ENCODE data around the gene LNX1.

The LNX1 gene

DNA sequence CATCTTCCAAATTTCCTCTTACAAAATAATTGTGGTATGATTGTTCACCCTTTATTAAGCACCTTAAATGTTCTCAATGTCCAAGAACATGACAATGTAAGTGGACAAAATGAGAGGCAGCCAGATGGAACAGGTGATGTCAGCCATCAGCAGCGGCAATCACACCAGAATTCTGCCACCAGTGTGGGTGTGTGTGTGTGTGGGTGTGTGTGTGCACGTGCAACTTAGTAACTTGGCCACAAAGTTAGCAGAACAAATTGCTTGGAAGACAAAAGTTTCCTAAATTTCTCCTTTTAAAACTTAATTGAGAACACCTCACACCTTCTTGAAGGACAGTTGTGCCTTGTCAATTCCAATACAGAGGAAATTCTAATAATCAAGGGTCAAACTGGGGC lies 18.7 kb downstream of the LNX1 start:
- no peak for DNase-seq (ENCODE audit: low read depth)

DNA sequence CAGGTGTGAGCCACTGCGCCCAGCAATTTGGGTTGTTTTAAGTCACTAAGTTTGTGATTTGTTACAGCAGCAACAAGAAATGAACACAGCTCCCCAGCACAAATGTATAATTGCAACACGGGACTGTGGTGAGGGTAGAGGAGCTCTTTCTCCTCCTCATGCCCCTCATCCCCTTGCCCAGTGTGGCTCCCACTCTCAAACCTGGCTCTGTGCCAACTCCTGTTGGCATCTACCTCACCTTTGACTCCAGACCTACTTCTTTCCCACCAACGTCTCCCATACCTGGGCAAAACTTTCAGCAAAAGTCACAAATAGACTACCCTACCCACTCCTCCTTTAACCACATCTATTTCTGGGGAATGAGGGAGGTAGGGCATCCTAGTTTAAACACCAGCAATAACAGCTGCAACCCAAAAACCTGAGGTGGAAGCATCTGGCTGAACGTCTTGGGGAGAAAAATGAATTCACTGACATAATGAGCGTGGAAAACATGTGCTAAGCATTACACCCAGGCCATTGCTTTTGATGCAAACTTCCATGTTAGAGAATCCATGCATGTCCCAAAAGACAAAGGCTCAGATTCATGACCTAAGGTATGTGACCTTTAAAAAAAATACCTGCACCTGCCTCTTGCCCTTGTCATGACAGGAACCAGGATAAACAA lies 19.2 kb downstream of the LNX1 start:
- DNase-seq (ENCODE audit: low read depth): no peak

DNA sequence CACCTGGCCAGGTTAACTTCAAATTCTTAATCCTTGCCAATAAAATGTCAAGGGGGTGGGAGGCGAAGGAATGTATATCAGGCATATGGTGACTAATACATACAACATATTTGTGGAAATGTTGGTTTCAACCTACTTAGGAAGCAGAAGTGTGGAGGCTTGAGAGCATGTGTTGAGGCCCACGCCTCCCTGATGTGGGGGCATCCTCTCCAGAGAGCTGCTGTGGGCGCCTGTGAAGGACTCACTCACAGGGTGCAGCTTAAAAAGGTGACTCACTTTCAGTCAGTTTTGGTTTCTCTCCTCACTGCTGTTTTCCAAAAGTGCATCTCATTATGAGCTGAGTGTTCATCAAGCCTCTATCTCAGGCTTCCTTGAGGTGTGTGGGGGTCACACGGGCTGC lies 27.5 kb downstream of the LNX1 start:
- DNase-seq (ENCODE audit: low read depth): no peak

DNA sequence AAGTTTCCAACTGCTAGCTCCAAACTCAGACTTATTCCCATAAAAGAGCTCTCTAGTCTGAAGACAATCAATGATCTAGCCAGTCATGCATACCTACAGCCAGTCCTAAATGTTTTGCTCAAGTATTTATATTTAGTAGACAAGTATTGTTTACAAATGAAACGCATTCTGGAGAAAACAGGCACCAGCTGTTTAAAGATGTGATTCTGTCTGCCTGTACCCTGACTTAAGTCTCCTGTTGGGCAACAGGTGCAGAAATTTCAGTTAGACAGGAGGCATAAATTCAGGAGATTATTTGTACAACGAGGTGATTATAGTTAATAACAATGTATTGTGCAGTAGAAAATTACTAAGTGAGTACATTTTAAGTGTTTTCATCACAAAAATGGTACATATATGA lies 28.9 kb downstream of the LNX1 start:
- DNase-seq (ENCODE audit: low read depth): no peak

DNA sequence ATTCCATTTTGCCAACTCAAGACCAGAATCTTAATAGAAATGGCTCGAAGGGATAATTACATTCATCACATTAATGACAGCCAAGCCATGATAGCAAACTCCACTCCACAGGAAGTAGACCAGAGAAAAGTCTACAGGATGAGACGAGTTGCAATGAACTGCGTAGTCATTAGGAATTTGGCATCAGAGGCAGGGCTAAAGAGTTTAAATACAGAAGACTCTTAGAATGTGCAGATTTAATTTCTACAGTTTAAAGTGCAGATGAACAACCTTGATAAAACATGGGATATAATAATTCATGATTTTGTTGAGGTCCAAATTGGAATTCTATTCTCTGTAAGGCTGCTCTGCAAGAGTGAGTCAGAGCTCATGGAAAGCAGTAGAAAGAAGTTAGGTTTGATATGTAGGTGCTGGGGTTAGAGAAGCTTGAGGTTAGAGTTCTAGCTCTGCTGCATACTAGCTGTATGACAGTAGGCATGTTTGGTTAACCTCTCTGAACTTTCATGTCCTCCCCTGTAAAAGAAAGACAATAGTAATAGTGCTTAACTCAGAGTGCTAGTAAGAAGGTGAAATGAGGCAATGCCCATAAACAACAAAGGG lies 32.2 kb downstream of the LNX1 start:
- DNase-seq (ENCODE audit: low read depth): no peak

DNA sequence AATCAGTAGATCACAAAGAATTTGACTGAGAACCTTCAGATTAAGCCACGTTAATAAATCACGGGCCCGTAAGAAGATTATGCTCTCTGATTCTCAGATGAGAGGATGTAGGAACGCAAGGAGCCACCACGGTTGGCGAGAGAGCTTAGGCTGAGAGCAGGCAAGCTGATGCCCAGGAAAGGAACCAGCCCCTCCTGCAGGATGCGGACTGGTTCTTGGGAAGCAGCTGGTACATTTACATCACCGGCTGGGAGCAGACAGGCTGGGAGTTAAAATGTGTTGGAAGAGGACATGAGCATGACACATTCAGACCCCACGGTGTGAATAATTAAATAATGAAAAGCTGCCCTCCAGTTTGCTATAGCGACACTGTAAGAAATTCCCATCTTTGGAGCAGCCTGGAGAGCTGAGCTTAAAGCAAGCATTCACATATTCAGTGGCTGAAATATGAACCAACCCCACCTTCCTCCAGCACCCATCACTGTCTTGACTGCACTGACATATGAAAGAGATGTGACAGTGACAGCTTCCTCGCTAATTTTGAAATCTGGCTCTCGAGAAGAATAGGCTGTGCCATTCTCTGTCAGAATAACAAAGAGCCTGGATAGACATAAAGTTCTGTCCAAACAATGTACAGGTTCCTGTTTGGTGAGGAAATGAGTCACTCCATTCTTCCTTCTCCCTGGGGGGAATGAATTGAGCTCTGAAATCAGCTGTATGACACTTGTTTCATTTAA lies 33.1 kb downstream of the LNX1 start:
- DNase-seq (ENCODE audit: low read depth): no peak

DNA sequence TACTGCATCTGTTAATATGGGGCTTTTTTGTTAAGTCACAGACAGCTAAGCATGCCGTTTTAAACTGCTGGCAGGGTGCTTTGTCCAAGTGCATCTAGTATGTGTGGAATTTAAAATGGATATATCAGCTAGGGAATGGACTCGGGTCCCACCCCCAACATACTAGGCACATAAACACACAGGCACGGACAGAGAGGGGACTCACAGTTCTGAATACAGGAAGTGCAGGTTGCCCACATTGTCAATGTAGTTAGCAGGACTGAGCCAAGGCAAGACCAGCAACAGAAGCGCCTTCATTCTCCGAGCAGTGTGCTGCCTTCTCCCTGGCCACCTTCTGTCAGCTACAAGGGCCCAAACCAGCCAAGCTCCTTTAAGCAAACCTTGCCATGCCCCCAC lies 33.6 kb downstream of the LNX1 start:
- no peak for DNase-seq (ENCODE audit: low read depth)

DNA sequence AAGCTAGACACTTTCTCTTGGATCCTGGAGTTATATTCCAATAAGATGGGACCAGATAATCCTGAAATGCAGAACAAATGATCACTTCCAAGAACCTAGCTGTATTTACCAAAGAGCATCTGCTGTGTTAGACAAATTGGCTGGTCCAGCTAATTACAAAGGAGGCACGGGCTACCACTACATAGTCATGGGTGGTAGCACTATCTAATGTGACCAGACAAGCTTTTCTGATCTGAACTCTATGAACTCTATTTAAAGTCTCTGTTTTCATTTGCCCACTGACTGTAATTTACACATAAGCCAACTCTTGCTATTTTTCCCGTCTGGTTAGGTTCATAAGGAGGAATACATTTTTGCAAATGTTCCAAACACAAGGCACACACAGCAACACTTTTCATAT lies 34.6 kb downstream of the LNX1 start:
- no peak for DNase-seq (ENCODE audit: low read depth)

DNA sequence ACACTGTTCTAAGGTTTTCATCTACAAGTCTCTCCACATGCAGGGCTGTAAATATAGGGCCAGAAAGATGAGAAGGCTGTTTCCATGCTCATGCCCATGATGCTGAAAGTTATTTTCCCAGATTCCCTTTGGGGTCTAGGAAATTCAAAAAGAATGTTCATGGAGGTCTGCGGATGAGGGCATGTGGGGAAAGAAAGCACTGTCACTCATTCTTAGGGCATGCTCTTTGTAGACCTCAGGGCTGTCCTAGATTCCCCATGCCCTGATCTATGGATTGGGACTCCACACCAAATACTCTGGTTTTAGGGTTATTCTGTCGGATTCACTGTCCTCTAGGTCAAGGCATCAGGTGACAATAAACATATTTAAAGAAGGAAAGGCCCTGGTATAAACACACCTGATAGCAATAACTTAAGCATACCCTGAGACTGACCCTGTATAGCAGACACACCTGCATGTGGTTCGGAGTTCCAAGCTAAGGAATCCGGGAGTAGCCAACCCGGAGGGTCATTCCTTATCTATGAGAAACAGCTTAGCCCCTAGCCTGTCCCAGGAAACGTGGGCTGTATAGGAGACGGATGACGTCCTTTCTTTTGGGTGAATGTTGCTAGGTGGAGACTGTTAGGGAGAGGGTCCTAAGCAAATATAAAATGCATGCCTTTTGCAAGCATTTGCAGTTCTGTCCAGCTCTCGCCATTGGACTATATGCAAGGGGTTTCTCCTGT lies 37.6 kb downstream of the LNX1 start:
- DNase-seq (ENCODE audit: low read depth): no peak

DNA sequence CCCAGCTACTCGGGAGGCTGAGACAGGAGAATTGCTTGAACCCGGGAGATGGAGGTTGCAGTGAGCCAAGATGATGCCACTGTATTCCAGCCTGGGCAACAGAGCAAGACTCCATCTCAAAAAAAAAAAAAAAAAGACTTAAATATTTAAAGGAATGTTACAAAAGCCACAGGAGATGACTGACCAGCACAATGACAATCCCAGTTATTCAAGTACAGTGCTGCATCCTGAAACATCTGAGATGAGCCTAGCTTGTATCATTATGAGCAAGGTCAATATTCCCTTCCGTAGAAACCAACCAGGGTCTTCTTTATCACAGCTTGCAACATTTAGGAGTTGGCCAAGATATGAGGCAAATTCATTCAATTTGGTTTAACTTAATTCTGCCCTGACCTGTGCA lies 38.6 kb downstream of the LNX1 start:
- DNase-seq (ENCODE audit: low read depth): no peak

DNA sequence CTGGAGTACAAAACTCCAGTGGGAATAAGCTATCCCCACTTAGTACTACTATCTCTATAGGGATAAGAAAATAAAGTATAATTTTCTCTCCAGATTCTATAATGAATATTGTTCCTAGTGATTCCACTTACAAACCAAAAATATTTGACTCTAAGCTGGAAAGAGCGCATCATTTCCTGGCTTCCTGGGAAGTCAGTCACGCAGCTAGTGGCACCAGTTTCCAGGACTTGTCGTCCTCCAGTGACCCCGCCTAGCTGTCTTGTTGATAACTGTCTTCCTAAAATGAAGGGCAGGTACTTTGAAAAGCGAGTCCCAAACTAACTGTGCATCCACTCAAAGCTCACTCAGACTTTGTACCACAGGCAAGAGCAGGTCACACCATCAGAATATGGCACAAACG lies 39.3 kb downstream of the LNX1 start:
- DNase-seq (ENCODE audit: low read depth): no peak

DNA sequence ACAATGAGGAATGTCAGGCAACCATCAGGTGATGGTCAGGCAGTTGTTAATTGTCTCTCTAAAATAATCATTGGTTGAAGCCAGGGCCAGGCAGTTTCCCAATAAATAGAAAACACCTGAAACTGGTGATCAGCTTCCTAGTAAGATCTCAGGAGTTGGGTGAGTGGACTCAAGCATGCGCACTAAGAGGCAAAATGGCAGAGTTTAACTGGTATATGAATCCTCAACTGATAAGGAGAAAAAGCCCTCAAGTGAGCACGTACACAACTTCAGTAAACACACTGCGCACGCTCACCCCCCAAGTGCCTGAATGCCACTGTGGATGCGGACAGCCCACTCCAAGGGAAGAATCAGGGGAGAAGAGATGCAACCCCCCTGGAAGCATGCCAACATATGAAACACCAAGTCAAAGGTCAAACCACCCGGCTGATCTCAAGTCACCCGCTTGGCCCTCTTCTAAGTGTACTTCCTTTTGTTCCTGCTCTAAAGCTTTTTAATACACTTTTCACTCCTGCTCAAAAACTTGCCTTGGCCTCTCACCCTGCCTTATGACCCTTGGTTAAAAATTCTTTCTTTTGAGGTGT lies 39.9 kb downstream of the LNX1 start:
- no peak for DNase-seq (ENCODE audit: low read depth)

DNA sequence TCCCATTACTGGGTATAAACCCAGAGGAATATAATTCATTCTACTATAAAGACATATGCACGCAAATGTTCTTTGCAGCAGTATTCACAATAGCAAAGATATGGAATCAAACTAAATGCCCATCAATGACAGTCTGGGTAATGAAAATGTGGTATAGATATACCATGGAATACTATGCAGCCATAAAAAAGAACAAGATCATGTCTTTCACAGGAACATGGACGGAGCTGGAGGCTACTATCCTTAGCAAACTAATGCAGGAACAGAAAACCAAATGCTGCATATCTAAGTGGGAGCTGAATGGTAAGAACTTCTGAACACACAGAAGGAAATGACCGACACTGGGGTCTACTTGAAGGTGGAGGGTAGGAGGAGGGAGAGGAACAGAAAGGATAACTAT lies 42.6 kb downstream of the LNX1 start:
- DNase-seq (ENCODE audit: low read depth): no peak

DNA sequence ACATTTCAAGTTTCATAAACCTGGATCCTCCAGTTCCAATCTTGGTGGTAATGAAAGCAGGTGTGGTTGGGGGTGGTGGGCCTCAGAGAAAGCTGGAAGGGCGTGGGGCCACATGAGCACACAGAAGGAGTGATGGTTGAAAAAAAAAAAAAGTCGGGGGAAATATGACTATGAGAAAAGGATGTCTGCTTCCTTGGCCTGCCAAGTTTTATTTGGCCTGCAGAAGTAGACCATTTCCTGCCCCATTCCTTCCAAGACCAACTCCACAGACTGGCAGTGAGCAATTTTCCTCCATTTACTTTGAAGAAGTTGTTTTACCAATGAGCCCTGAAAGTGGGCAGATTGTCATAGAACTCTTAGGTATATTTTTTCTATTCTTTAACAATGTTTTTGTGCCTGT lies 43.3 kb downstream of the LNX1 start:
- no peak for DNase-seq (ENCODE audit: low read depth)

DNA sequence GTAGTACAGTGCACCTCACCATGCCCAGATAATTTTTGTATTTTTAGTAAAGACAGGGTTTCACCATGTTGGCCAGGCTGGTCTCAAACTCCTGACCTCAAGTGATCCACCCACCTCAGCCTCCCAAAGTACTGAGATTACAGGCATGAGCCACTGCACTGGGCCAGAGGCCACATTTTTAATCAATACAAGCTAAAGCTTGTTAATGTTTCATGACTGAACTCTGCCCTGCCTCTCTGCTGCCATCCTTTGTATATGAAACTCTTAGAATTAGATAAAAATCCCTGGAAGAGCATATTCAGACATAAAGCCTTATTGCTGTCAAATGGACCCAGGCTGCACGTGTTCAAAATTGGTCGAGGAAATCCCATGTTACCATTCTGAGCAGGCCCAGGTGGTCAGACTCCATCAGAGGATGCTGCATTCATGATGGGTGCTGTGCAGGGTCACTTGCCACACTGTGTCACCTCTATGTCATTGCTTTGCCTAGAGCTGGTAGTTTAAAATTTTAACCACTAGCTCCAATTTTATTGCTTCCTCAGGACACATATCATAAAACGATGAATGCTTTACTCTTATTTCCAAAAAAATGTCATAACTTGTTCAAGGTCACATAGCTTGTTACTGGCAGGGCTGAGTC lies 45.2 kb downstream of the LNX1 start:
- DNase-seq (ENCODE audit: low read depth): no peak

DNA sequence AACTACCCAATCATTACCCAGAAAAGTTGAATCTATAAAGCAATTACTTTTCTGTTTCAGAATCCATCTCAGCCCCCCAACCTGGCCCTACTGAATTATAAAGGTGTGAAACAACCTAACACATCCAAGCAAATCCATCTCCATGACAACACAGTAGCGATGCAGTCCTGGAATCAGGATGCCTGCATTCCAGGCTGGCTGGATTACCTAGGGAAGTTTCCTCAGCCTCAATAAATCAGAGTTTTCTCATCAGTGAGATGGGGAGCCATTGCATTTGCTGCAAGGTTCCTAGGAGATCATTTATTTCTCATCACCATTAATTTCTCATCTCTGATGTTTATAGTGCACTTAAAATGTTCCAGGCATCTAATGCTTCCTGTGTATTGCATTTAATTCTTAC lies 46.0 kb downstream of the LNX1 start:
- no peak for DNase-seq (ENCODE audit: low read depth)

DNA sequence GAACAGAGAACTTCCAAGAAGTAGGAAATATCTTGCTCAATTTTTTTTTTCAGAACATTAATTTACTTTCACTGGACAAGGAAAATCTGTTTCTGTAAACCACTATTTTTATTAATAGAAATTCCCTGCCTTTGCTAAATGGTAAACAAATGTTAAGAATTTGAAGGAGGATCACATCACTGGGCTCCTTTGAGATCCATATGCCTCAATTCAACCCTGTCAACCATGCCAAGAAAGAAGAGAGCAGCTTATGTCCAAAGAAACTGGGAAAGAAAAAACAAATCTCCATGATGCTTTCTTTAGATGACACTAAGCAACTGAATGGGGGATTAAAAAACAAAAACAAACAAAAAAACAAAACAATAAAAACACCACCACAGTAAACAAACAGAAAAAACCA lies 47.7 kb downstream of the LNX1 start:
- DNase-seq (ENCODE audit: low read depth): no peak

DNA sequence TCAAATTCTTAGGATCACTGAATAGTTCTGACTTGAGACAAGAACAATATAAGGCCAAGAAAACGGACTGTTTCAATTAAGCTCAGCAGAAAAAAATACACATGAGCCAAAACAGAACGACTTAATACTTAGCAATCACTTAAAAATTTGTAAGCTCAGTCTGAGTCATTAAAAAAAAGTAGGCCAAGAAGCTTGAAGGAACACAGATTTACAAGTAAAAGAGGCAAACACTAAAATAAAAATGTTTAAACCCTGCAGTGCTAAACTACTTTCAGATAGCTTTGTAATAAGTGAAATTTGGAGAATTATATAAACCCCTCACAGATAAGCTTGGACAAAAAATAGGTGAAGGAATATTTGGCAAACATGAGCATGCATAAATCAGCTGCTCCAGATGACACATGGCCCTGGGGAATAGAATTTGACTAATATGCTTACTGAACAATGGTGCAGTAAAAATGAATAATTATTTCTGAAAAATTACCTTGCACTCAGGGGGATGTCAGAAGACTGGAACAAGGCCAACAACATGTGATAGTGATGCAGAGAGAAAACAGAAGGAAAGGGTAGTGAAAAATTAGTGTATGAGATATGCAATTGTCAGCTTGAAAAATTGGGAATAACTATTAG lies 49.6 kb downstream of the LNX1 start:
- DNase-seq (ENCODE audit: low read depth): no peak

DNA sequence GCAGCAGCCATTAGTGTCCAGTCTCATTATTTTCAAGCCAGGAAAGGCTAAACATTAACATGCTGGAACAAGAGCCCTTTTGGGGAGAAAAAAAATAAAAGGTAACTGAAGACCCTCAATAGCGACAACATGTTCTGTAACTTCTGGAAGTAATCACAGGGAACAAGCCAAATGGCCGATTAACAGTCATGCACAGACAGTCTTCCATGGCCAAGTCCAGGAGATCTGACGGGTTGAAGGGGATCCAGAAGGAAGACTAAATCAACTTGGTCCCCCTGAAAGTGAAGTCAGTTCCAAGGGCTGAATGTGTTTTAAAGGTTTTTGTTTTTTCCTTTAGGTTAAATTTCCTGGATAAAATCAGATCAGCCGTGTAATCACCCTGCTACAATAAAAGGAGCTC lies 52.5 kb downstream of the LNX1 start:
- no peak for DNase-seq (ENCODE audit: low read depth)

DNA sequence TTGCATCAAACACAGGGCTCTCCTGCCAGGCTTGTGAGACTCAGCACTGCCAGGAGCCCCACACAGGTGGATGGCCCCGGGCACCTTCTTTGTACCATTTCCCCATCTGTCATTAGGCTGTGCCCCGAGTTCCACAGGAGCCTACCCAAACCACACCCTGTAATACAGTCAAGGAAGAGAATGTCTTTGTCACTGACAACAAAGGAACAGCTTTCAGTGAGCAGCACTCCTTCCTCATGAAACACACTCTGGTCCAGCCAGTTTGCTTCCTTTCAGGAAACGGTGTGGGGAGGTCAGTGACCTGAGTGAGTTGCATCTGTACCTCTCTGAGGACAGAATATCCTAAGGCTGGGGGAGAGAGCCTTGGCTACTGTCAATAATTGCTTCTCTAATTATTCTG lies 53.7 kb downstream of the LNX1 start:
- DNase-seq (ENCODE audit: low read depth): no peak

DNA sequence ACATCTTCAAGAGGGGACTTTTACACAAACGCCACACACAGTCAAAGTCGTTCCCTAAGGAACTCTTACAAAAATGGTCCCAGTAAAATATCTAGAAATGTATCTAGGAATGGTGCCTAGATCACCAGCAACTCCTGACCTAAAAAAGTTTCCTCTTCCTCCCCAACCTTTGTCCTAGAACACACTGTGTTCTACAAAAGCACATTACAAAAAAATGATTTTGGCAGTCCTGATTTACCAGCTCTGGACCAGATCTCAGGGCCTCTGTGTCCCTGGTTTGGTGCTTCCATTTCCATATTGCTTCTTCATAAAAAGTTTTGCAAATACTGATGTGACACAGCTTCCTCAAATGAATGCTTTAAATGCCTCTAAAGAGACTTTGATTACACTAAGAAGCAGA lies 55.0 kb downstream of the LNX1 start:
- no peak for DNase-seq (ENCODE audit: low read depth)

DNA sequence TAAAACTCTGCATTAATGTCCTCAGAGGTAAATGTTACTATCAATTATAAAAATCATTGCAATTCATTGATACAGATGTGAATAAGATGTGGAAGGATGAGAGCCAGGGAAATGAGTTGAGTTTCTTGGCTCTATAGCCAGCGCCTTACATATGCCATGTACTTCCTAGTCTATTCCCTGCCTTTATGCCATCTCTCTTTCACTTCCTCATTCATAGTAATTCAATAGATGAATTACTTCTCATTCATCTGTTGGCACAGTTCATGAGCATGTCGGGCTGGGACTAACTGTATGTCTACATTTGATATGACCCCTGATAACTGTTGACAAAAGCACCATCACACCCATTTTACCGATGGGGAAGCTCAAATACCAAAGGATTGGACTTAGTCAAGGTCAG lies 55.7 kb downstream of the LNX1 start:
- DNase-seq (ENCODE audit: low read depth): no peak
